ENCODE measurements around the gene CA5B.

- TF ChIP-seq, protein P1, sequence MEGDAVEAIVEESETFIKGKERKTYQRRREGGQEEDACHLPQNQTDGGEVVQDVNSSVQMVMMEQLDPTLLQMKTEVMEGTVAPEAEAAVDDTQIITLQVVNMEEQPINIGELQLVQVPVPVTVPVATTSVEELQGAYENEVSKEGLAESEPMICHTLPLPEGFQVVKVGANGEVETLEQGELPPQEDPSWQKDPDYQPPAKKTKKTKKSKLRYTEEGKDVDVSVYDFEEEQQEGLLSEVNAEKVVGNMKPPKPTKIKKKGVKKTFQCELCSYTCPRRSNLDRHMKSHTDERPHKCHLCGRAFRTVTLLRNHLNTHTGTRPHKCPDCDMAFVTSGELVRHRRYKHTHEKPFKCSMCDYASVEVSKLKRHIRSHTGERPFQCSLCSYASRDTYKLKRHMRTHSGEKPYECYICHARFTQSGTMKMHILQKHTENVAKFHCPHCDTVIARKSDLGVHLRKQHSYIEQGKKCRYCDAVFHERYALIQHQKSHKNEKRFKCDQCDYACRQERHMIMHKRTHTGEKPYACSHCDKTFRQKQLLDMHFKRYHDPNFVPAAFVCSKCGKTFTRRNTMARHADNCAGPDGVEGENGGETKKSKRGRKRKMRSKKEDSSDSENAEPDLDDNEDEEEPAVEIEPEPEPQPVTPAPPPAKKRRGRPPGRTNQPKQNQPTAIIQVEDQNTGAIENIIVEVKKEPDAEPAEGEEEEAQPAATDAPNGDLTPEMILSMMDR (IDR thresholded peaks at IDR 0.05), result no peak
- no peak for TF ChIP-seq POLR2A (IDR thresholded peaks at IDR 0.05)
- TF ChIP-seq EP300 (IDR thresholded peaks at IDR 0.05), result no peak
- TF ChIP-seq POLR2AphosphoS5 (IDR thresholded peaks at IDR 0.05), result no peak
Observed at GRCh38 chrX:15816438-15816809, 78.4 kb downstream of the CA5B start.
